NCI-H2171 treated with DMSO at 0.1 percent for 48 hours (cell line): Measurements from ENCODE around the gene MCCD1.

Experiments used
- DNase-seq: peaks from one replicate; lab custom pipeline; 2025; lab: John Stamatoyannopoulos, UW

MCCD1 gene

GRCh38 chr6:31572041-31572911 is 43.5 kb downstream of the MCCD1 start, which contains the start of gene LTA:
LTA (plus strand) TSS chr6:31572289; CDS start chr6:31572743, 454 bp downstream.
- no peak for DNase-seq

DNA sequence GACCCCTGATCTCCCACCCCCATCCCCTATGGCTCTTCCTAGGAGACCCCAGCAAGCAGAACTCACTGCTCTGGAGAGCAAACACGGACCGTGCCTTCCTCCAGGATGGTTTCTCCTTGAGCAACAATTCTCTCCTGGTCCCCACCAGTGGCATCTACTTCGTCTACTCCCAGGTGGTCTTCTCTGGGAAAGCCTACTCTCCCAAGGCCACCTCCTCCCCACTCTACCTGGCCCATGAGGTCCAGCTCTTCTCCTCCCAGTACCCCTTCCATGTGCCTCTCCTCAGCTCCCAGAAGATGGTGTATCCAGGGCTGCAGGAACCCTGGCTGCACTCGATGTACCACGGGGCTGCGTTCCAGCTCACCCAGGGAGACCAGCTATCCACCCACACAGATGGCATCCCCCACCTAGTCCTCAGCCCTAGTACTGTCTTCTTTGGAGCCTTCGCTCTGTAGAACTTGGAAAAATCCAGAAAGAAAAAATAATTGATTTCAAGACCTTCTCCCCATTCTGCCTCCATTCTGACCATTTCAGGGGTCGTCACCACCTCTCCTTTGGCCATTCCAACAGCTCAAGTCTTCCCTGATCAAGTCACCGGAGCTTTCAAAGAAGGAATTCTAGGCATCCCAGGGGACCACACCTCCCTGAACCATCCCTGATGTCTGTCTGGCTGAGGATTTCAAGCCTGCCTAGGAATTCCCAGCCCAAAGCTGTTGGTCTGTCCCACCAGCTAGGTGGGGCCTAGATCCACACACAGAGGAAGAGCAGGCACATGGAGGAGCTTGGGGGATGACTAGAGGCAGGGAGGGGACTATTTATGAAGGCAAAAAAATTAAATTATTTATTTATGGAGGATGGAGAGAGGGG is 44.7 kb downstream of the MCCD1 start:
- DNase-seq: no peak

- DNase-seq: no peak
Observed at GRCh38 chr6:31574106-31575061, 45.6 kb downstream of the MCCD1 start.

DNA sequence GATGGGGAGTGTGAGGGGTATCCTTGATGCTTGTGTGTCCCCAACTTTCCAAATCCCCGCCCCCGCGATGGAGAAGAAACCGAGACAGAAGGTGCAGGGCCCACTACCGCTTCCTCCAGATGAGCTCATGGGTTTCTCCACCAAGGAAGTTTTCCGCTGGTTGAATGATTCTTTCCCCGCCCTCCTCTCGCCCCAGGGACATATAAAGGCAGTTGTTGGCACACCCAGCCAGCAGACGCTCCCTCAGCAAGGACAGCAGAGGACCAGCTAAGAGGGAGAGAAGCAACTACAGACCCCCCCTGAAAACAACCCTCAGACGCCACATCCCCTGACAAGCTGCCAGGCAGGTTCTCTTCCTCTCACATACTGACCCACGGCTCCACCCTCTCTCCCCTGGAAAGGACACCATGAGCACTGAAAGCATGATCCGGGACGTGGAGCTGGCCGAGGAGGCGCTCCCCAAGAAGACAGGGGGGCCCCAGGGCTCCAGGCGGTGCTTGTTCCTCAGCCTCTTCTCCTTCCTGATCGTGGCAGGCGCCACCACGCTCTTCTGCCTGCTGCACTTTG is 46.7 kb downstream of the MCCD1 start, which contains the start of gene TNF:
Gene TNF, plus strand, starts transcription at position 231 of the 567 bp plus-strand sequence. Its CDS starts 177 bp downstream, at position 408.
- DNase-seq: no peak

GRCh38 chr6:31575952-31576685 is 47.4 kb downstream of the MCCD1 start:
- DNase-seq: peak; percentile 54

DNA sequence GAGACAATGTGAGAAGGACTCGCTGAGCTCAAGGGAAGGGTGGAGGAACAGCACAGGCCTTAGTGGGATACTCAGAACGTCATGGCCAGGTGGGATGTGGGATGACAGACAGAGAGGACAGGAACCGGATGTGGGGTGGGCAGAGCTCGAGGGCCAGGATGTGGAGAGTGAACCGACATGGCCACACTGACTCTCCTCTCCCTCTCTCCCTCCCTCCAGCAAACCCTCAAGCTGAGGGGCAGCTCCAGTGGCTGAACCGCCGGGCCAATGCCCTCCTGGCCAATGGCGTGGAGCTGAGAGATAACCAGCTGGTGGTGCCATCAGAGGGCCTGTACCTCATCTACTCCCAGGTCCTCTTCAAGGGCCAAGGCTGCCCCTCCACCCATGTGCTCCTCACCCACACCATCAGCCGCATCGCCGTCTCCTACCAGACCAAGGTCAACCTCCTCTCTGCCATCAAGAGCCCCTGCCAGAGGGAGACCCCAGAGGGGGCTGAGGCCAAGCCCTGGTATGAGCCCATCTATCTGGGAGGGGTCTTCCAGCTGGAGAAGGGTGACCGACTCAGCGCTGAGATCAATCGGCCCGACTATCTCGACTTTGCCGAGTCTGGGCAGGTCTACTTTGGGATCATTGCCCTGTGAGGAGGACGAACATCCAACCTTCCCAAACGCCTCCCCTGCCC is 48.3 kb downstream of the MCCD1 start:
- DNase-seq: no peak

- DNase-seq: no peak
Observed at GRCh38 chr6:31577579-31577966, 48.8 kb downstream of the MCCD1 start.

DNA sequence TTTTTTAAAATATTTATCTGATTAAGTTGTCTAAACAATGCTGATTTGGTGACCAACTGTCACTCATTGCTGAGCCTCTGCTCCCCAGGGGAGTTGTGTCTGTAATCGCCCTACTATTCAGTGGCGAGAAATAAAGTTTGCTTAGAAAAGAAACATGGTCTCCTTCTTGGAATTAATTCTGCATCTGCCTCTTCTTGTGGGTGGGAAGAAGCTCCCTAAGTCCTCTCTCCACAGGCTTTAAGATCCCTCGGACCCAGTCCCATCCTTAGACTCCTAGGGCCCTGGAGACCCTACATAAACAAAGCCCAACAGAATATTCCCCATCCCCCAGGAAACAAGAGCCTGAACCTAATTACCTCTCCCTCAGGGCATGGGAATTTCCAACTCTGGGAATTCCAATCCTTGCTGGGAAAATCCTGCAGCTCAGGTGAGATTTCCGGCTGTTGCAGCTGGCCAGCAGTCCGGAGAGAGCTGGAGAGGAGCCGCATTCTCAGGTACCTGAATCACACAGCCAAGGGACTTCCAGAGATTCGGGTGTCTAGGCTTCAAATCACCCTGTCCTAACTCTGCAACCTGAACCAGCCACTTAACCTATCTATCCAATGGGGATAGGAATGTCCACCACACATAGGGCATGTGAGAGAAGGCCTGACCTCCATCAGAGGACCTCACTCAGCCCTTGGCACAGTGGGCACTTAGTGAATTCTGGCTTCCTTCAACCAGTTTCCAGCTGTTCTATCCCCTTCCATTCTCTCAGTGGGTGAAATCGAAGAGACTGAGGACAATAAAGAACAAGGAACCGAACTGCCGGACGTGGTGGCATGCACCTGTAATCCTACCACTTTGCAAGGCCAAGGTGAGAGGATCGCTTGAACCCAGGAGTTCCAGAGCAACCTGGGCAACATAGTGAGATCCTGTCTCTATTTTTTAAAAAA is 49.7 kb downstream of the MCCD1 start:
- DNase-seq: no peak

DNA sequence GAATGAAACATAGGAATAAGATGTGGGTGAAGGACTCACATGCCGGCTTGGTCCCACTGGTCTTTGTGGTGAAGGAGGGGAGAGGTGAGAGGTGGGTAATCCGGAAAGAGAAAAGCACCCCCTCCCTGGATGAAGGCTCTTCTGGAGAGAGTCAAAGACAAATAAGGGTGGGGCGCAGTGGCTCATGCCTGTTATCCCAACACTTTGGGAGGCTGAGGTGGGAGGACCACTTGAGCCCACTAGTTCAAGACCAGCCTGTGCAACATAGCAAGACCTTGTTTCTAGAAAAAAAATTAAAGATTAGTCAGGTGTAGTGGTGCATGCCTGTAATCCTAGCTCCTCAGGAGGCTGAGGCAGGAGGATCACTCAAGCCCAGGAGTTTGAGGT is 50.4 kb downstream of the MCCD1 start:
- no peak for DNase-seq
